Mucosa of descending colon (tissue), 3 donors: Measurements from ENCODE around the gene EPHA6. TPM values are rescaled to one million over a fixed set of nuclear protein-coding genes. Genes with fewer than 3 reads are reported as not detected.

Experiments
- ATAC-seq: fragments of 200-7000 bp; cut with Tn5 transposase; one replicate; pipeline ENCODE4 v1.9.1; 2020; ENCODE audit warnings: mild to moderate bottlenecking, moderate library complexity
- DNase-seq, 3 donors: peaks; one replicate each; pipeline ENCODE4 v3.0.0-alpha.2; 2020
- H3K36me3 ChIP-seq: fragments of 200-600 bp; one replicate; pipeline ENCODE4 v1.8.0; 2021; ENCODE audit warnings: low read depth, mild to moderate bottlenecking
- H3K4me1 ChIP-seq: fragments of 200-600 bp; one replicate; pipeline ENCODE4 v1.8.0; 2021; ENCODE audit warnings: low read depth, mild to moderate bottlenecking
- H3K4me3 ChIP-seq: fragments of 200-600 bp; one replicate; pipeline ENCODE4 v1.8.0; 2021; ENCODE audit warnings: mild to moderate bottlenecking
- H3K9me3 ChIP-seq: fragments of 200-600 bp; one replicate; pipeline ENCODE4 v1.8.0; 2021; ENCODE audit warnings: mild to moderate bottlenecking
- CTCF ChIP-seq: fragments of 200-600 bp; IDR thresholded peaks from one replicate; pipeline ENCODE4 v1.8.0; 2022; ENCODE audit warnings: antibody characterized with exemption, mild to moderate bottlenecking
- intact Hi-C, 2 donors: fragments of 100-400 bp; cut with DNase I in 1 of 2; cut with micrococcal nuclease in 1 of 2; formaldehyde crosslinking; loops; one replicate each; pipeline versions ENCODE4 v1.11.0 to v1.11.1; 2022; cut with DNase I, micrococcal nuclease
- total RNA-seq, 3 donors: library from RNA; stranded (reverse); fragmentation: NEBNext Ultra II Directional in 2 of 3; extraction: Animal tissue kit (Norgen Biotek cat#: 25700) in 2 of 3; gene quantifications; one replicate each; pipeline versions ENCODE4 v1.2.1 to v1.2.4, GENCODE V29; 2021 to 2023
- donor health status: DM: no; HTN: no; CAD: no; lungs with moderate emphysema.
- donor health status: DM: no; HTN: no; CAD: no.
- donor health status: DM: no; HTN: yes; CAD: no.

EPHA6 gene
- total RNA-seq, 3 donors from 2014 or later, result 0.55 to 24.8 (median 1.5) TPM

- intact Hi-C loops, result no loop called here
- TF ChIP-seq CTCF, result no peak
- ATAC-seq, result no peak
- Histone ChIP-seq H3K4me3 (no peak overlapping the region), H3K36me3 (no peaks in the 10 kb centered on the region), H3K4me1 (no peaks in the 10 kb centered on the region), H3K9me3 (no peaks in the 10 kb centered on the region)
- no peak for DNase-seq
Measured at GRCh38 chr3:97692831-97693230, 878.4 kb downstream of the EPHA6 start.

- Histone ChIP-seq H3K9me3 (no peaks in the 10 kb centered on the region), H3K36me3 (no peaks in the 10 kb centered on the region), H3K4me1 (no peaks in the 10 kb centered on the region), H3K4me3 (no peak overlapping the region)
- intact Hi-C loops, result no loop called here
- TF ChIP-seq CTCF, result no peak
- ATAC-seq (no peak), DNase-seq (no peak)
Measured at GRCh38 chr3:97694876-97695275, 880.5 kb downstream of the EPHA6 start.

- no peak for TF ChIP-seq CTCF
- intact Hi-C loops, result no loop called here
- Histone ChIP-seq H3K4me3 (no peak overlapping the region), H3K9me3 (no peaks in the 10 kb centered on the region), H3K4me1 (no peaks in the 10 kb centered on the region), H3K36me3 (no peaks in the 10 kb centered on the region)
- no peak for ATAC-seq
- DNase-seq, result no peak
Measured at GRCh38 chr3:97698691-97699090, 884.3 kb downstream of the EPHA6 start.

GRCh38 chr3:97699889-97700288 is 885.5 kb downstream of the EPHA6 start:
- no peak for TF ChIP-seq CTCF
- H3K4me3 ChIP-seq, result no peak overlapping the region
- H3K4me1 ChIP-seq, result no peaks in the 10 kb centered on the region
- intact Hi-C loops, result no loop called here
- no peak for DNase-seq
- no peak for ATAC-seq
- no peaks in the 10 kb centered on the region for H3K9me3 ChIP-seq
- no peaks in the 10 kb centered on the region for H3K36me3 ChIP-seq

GRCh38 chr3:97705764-97706163 is 891.4 kb downstream of the EPHA6 start:
- H3K4me3 ChIP-seq, result no peak overlapping the region
- no peak for TF ChIP-seq CTCF
- H3K4me1 ChIP-seq, result no peaks in the 10 kb centered on the region
- DNase-seq (no peak), ATAC-seq (no peak)
- H3K9me3 ChIP-seq, result no peaks in the 10 kb centered on the region
- intact Hi-C loops, result no loop called here
- H3K36me3 ChIP-seq, result no peaks in the 10 kb centered on the region

- TF ChIP-seq CTCF, result no peak
- intact Hi-C loops, result no loop called here
- H3K4me1 ChIP-seq, result no peaks in the 10 kb centered on the region
- H3K36me3 ChIP-seq, result no peaks in the 10 kb centered on the region
- no peak for DNase-seq
- no peak for ATAC-seq
- H3K9me3 ChIP-seq, result no peaks in the 10 kb centered on the region
- no peak overlapping the region for H3K4me3 ChIP-seq
Measured at GRCh38 chr3:97706226-97706625, 891.8 kb downstream of the EPHA6 start.
